Lower leg skin (tissue), 4 donors: Measurements from ENCODE around the gene KRT1. TPM values are rescaled to one million over a fixed set of nuclear protein-coding genes. Genes with fewer than 3 reads are reported as not detected.

Experiments
- DNase-seq, 2 donors: peaks; one replicate each; pipeline ENCODE4 v3.0.0-alpha.2; 2019; ENCODE audit warnings: low spot score in 2 of 2
- H3K4me3 ChIP-seq: fragments of 200-600 bp; sonication (generic); 2 replicates; pipeline ENCODE4 v1.5.1; 2017; ENCODE audit warnings: mild to moderate bottlenecking, low read depth; ENCODE audit not compliant: poor library complexity, severe bottlenecking
- POLR2A ChIP-seq, 2 donors: fragments of 450-650 bp; IDR thresholded peaks; one replicate each; pipeline ENCODE4 v1.6.1; 2016 to 2017; ENCODE audit warnings: antibody characterized with exemption in 2 of 2, mild to moderate bottlenecking in 1 of 2, moderate library complexity in 1 of 2
- WGBS, 2 donors: methylation state at CpG; one replicate each; pipeline ENCODE4 v1.1.5; 2018; 5-methylcytosine and 5-hydroxymethylcytosine counted together
- intact Hi-C: fragments of 100-400 bp; cut with DNase I; formaldehyde crosslinking; loops from one replicate; pipeline ENCODE4 v1.15.0; 2023; ENCODE audit warnings: low total_unique reads
- total RNA-seq, 4 donors: library from RNA; depleted of rRNA; stranded (reverse); fragments of >200 nt; gene quantifications; one replicate each; pipeline ENCODE4 v1.1.0, GENCODE V29; 2016
- TF ChIP-seq, protein P1 (sequence below), 3 donors: fragments of 450-650 bp; IDR thresholded peaks; one replicate each; pipeline ENCODE4 v1.5.1; 2016; ENCODE audit warnings: antibody characterized with exemption in 3 of 3, mild to moderate bottlenecking in 3 of 3, moderate library complexity in 2 of 3

Gene KRT1
- total RNA-seq, 4 donors from 2014 or later = 5,671 to 8,911 (median 6,268) TPM

DNA sequence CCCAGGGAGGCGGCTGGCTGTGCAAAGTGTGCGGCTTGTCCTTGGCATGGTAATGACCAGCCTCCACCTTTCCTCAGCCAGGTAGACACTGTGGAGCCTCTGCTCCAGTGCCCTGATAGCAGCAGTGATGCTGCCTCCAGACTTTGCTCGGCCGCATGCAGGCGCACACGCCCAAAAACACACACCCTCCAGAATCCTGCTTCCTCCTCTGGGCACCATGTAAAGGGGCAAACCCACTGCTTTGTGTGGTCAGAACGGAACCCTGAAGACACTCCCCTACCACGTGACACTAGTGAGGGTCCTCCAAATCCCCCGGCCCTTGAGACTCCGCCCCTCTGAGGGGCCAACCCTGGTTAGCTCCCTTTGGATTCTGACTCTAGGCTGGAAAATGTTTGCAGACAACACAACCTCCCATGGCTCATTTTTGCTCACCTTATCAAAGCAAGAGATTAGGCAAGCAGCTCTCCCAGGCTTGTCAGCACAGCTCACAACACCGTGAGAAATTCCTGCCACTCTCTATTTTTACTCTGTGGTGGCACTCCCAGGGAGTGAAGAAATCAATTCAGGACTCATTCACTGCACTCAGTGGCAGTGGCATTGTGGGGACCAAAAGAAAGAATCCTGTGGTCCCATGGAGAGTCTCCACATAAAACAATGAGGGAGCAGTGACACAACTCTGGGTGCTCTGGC, 18.6 kb upstream of the KRT1 start:
- TF ChIP-seq, protein P1, sequence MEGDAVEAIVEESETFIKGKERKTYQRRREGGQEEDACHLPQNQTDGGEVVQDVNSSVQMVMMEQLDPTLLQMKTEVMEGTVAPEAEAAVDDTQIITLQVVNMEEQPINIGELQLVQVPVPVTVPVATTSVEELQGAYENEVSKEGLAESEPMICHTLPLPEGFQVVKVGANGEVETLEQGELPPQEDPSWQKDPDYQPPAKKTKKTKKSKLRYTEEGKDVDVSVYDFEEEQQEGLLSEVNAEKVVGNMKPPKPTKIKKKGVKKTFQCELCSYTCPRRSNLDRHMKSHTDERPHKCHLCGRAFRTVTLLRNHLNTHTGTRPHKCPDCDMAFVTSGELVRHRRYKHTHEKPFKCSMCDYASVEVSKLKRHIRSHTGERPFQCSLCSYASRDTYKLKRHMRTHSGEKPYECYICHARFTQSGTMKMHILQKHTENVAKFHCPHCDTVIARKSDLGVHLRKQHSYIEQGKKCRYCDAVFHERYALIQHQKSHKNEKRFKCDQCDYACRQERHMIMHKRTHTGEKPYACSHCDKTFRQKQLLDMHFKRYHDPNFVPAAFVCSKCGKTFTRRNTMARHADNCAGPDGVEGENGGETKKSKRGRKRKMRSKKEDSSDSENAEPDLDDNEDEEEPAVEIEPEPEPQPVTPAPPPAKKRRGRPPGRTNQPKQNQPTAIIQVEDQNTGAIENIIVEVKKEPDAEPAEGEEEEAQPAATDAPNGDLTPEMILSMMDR (IDR thresholded peaks at IDR 0.05) = no peak
- TF ChIP-seq POLR2A (IDR thresholded peaks at IDR 0.05) = no peak
- H3K4me3 ChIP-seq = no peak overlapping the region
- intact Hi-C loops = no loop called here
- WGBS, 2 donors = 38 to 42% methylated on average over 10 to 11 of the region's 11 CpGs
- no peak for DNase-seq

DNA sequence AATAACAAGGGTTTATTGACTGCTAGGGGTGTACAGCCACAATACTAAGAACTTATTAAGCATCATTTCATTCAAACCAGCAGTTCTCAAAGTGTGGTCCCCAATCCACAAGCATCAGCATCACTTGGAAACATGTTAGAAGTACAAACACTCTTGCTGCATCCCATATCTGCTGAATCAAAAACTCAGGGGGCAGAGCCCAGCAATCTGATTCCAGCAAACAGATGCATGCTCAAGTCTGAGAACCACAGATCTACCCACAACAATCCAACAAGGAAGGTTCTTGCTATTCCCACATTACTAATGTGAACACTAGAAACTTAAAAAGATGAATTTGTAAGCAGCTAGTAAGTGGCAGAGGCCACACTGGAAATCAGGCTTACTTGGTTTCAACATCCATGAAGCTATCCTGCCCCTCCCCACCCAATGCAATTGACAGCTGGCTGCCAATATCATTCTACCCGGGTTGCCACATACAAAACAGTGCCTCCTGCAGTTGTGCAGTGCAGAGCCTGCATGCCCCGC, 16.9 kb upstream of the KRT1 start:
- DNase-seq = no peak
- intact Hi-C loops = no loop called here
- no peak for TF ChIP-seq POLR2A (IDR thresholded peaks at IDR 0.05)
- TF ChIP-seq, protein P1 (IDR thresholded peaks at IDR 0.05) = no peak
- no peak overlapping the region for H3K4me3 ChIP-seq
- 62 to 63% methylated on average over 2 of the region's 2 CpGs for WGBS, 2 donors

DNA sequence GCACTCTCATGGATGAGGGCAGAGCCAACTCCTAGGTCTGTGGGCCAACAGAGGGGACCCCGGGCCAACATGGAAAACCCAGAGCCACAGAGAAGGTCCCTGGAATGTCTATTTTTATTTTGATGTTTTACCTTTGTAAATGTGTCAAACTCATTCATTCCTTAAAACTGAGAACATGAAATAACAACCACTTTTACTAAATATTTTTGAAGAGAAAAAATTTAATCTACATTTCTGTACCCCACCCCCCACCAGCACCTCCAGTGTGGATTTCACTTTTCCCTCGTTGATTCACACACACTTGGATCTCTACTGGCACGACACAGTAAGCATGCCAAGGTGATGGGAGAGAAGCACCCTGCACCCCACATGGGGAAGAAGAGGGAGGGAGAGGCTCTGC, 16.4 kb upstream of the KRT1 start:
- H3K4me3 ChIP-seq = no peak overlapping the region
- intact Hi-C loops = no loop called here
- WGBS, 2 donors = 65 to 71% methylated on average over 3 of the region's 3 CpGs
- DNase-seq = no peak
- no peak for TF ChIP-seq POLR2A (IDR thresholded peaks at IDR 0.05)
- TF ChIP-seq, protein P1 (IDR thresholded peaks at IDR 0.05) = no peak

DNA sequence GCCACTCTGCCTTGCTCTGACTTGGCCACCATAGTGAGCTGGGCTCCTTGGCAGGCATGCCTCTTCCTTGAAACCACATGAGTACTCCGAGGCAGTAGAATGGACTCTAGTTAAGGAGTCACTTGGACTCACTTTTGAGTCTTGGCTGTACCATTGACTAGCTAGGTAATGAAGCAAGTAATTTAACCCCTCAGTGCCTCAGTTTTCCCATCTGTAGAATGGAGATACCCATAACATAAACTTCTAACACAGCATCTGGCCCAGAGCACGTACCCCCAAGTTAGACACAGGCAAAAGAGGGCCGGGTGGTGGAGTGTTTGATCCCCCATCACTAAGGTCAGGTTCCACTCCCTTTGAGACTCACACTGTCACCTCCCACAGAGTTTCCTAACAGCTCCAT, 14.8 kb upstream of the KRT1 start:
- 75 to 82% methylated on average over 3 of the region's 3 CpGs for WGBS, 2 donors
- DNase-seq = no peak
- intact Hi-C loops = no loop called here
- H3K4me3 ChIP-seq = no peak overlapping the region
- TF ChIP-seq POLR2A (IDR thresholded peaks at IDR 0.05) = no peak
- TF ChIP-seq, protein P1 (IDR thresholded peaks at IDR 0.05) = no peak

DNA sequence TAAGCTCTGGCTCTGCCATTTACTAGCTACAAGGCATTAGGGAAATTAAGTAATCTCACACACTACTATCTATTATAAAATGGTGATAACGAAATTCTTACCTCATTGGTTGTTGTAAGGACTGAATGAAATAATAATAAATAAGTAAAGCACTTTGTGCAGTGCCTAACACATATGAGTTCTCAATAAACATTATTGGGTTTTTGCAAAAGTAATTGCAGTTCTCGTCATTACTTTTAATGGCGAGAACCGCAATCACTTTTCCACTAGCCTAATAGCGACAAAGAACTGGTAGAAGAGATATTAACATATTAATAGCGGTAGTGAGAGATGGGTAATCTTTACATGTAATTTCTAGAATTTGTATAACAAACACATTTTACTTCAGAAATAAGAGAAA, 13.9 kb upstream of the KRT1 start:
- intact Hi-C loops = no loop called here
- 91% methylated on average over 6 of the region's 6 CpGs for WGBS, 2 donors
- DNase-seq = no peak
- H3K4me3 ChIP-seq = no peak overlapping the region
- no peak for TF ChIP-seq POLR2A (IDR thresholded peaks at IDR 0.05)
- TF ChIP-seq, protein P1 (IDR thresholded peaks at IDR 0.05) = no peak

DNA sequence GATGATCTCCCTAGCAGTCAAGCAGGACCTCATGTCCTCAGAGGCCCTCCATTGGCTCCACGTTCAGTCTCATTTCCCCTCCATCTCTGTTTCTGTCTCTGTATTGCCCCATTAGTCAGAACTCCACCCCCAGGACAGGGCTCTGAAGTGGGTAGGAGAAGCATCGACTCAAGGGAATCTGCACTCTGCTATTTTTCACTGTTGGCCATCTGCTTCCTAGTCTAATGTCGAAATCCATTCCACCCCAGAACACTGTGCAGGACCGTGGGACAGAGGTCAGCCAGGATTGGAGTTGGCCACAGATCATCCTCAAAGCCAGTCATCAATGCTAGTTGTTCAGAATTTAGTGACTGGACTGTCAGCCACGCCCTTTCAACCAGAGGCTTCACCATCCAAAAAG, 13.1 kb upstream of the KRT1 start:
- intact Hi-C loops = no loop called here
- H3K4me3 ChIP-seq = no peak overlapping the region
- WGBS, 2 donors = 76 to 78% methylated on average over 5 of the region's 5 CpGs
- no peak for TF ChIP-seq POLR2A (IDR thresholded peaks at IDR 0.05)
- TF ChIP-seq, protein P1 (IDR thresholded peaks at IDR 0.05) = no peak
- no peak for DNase-seq
